HCT116 (cell line): ENCODE results near the gene HLCS. TPM values are rescaled to one million over a fixed set of nuclear protein-coding genes. Genes with fewer than 3 reads are reported as not detected.

Experiments used
- ATAC-seq: fragments of 200-7000 bp; cut with Tn5 transposase; 2 replicates; pipeline ENCODE4 v1.9.1; 2020; ENCODE audit warnings: mild to moderate bottlenecking, moderate library complexity
- BruUV-seq: library from RNA; stranded (reverse); fragments of 400-500 nt; replicated peaks from 2 replicates; lab custom pipeline; 2021; lab: Mats Ljungman, UMichigan
- CTCF ChIA-PET: fragments of 300-600 bp; sonication (Branson Sonifier 250); formaldehyde crosslinking; loops from one replicate; lab custom pipeline; 2021; ENCODE audit warnings: antibody characterized with exemption; lab: Charles Lee
- POLR2A ChIA-PET: fragments of 300-600, 350-600 bp; sonication (Branson Sonifier 250); formaldehyde crosslinking; loops from one replicate; lab custom pipeline; 2021; ENCODE audit warnings: antibody characterized with exemption; lab: Charles Lee
- RAD21 ChIA-PET, 2 experiments: fragments of 300-600 bp; sonication (Branson Sonifier 250); formaldehyde crosslinking; loops; one replicate each; lab custom pipeline; 2023; ENCODE audit warnings: low total read pairs in 2 of 2; ENCODE audit not compliant: uncharacterized antibody in 2 of 2, unreplicated experiment in 2 of 2, low non-redundant PET in 1 of 2; lab: Charles Lee
- DNase-seq: peaks from one replicate; pipeline ENCODE4 v3.0.0-alpha.2; 2010; ENCODE audit warnings: low read depth, low spot score
- H2AFZ ChIP-seq: fragments of 200-600 bp; shearing (Covaris generic), sonication (generic); 2 replicates; pipeline ENCODE4 v1.6.1; 2017; ENCODE audit warnings: low read depth, mixed run types, mixed read lengths, antibody characterized with exemption, low read length; ENCODE audit not compliant: poor library complexity, severe bottlenecking
- H3K27ac ChIP-seq: 2 replicates; pipeline ENCODE4 v1.5.1; 2012; ENCODE audit warnings: low read depth, low read length
- H3K27me3 ChIP-seq: fragments of 200-600 bp; sonication (generic); 2 replicates; pipeline ENCODE4 v1.6.1; 2016; ENCODE audit warnings: mixed run types, low read length, mixed read lengths; ENCODE audit not compliant: insufficient read depth
- H3K36me3 ChIP-seq, 2 experiments: fragments of 200-500 bp in 1 of 2; fragments of 200-600 bp in 1 of 2; sonication (Bioruptor generic) in 1 of 2; sonication (generic) in 1 of 2; 2 replicates each; pipeline versions ENCODE4 v1.5.1 to v1.6.1; 2014 to 2016; ENCODE audit warnings: low read length in 2 of 2, inconsistent platforms in 1 of 2, mixed read lengths in 1 of 2, mixed run types in 1 of 2; ENCODE audit not compliant: insufficient read depth in 2 of 2, control insufficient read depth in 1 of 2
- H3K4me1 ChIP-seq, 2 experiments: fragments of 200-600 bp in 1 of 2; sonication (generic) in 1 of 2; 2 replicates each; pipeline versions ENCODE4 v1.5.1 to v1.6.1; 2012 to 2017; ENCODE audit warnings: low read length in 2 of 2, inconsistent platforms in 1 of 2, mild to moderate bottlenecking in 1 of 2, mixed read lengths in 1 of 2, mixed run types in 1 of 2, moderate library complexity in 1 of 2; ENCODE audit not compliant: insufficient read depth in 2 of 2, control insufficient read depth in 1 of 2
- H3K4me2 ChIP-seq: fragments of 200-600 bp; sonication (generic); 2 replicates; pipeline ENCODE4 v1.6.1; 2017; ENCODE audit warnings: mixed run types, low read length, mixed read lengths
- H3K4me3 ChIP-seq, 2 experiments: fragments of 200-600 bp in 1 of 2; sonication (generic) in 1 of 2; replicated peaks in 1 of 2; 2 replicates each; pipeline ENCODE4 v1.5.1; 2011 to 2016; ENCODE audit warnings: low read length in 2 of 2, control low read depth in 1 of 2, low read depth in 1 of 2, mild to moderate bottlenecking in 1 of 2, mixed read lengths in 1 of 2, mixed run types in 1 of 2
- H3K79me2 ChIP-seq: fragments of 200-600 bp; sonication (generic); 2 replicates; pipeline ENCODE4 v1.6.1; 2017; ENCODE audit warnings: mild to moderate bottlenecking, mixed run types, low read length, moderate library complexity, mixed read lengths; ENCODE audit not compliant: insufficient read depth
- H3K9ac ChIP-seq: fragments of 200-600 bp; sonication (generic); 2 replicates; pipeline ENCODE4 v1.6.1; 2016; ENCODE audit warnings: low read length, mixed read lengths
- H3K9me2 ChIP-seq: fragments of 200-600 bp; sonication (generic), shearing (Covaris generic); 2 replicates; pipeline ENCODE4 v1.6.1; 2017; ENCODE audit warnings: mixed run types, mild to moderate bottlenecking, moderate library complexity; ENCODE audit not compliant: insufficient read depth
- H3K9me3 ChIP-seq, 2 experiments: fragments of 200-500 bp in 1 of 2; fragments of 200-600 bp in 1 of 2; sonication (Bioruptor generic) in 1 of 2; sonication (generic) in 1 of 2; 2 replicates each; pipeline ENCODE4 v1.6.1; 2014 to 2017; ENCODE audit warnings: low read length in 2 of 2, mixed read lengths in 2 of 2, inconsistent platforms in 1 of 2, low read depth in 1 of 2, mild to moderate bottlenecking in 1 of 2, mixed run types in 1 of 2, moderate library complexity in 1 of 2; ENCODE audit not compliant: control insufficient read depth in 1 of 2, insufficient read depth in 1 of 2
- H4K20me1 ChIP-seq: fragments of 200-600 bp; sonication (generic), shearing (Covaris generic); 2 replicates; pipeline ENCODE4 v1.6.1; 2017; ENCODE audit warnings: mixed run types, mild to moderate bottlenecking, moderate library complexity; ENCODE audit not compliant: insufficient read depth
- CBX3 ChIP-seq: IDR thresholded peaks from 2 replicates; pipeline ENCODE4 v1.6.1; 2012; ENCODE audit warnings: low read depth
- CEBPB ChIP-seq: IDR thresholded peaks from 2 replicates; pipeline ENCODE4 v1.6.1; 2012; ENCODE audit warnings: low read depth
- EGR1 ChIP-seq: IDR thresholded peaks from 2 replicates; pipeline ENCODE4 v1.6.1; 2012; ENCODE audit warnings: low read depth
- ELF1 ChIP-seq: IDR thresholded peaks from 2 replicates; pipeline ENCODE4 v1.6.1; 2012; ENCODE audit warnings: low read depth, borderline replicate concordance
- EZH2phosphoT487 ChIP-seq: fragments of 200-600 bp; IDR thresholded peaks from 2 replicates; pipeline ENCODE4 v1.6.1; 2018; ENCODE audit warnings: antibody characterized with exemption, borderline replicate concordance
- FOSL1 ChIP-seq: IDR thresholded peaks from 2 replicates; pipeline ENCODE4 v1.6.1; 2012; ENCODE audit warnings: low read depth
- JUND ChIP-seq: IDR thresholded peaks from 2 replicates; pipeline ENCODE4 v1.6.1; 2012
- POLR2A ChIP-seq: IDR thresholded peaks from 2 replicates; pipeline ENCODE4 v1.7.0; 2011; ENCODE audit warnings: borderline replicate concordance; ENCODE audit not compliant: insufficient read depth, insufficient read length; ENCODE audit errors: extremely low read depth
- POLR2AphosphoS5 ChIP-seq: IDR thresholded peaks from 2 replicates; pipeline ENCODE4 v1.6.1; 2011; ENCODE audit warnings: mild to moderate bottlenecking, low read depth, low read length, moderate library complexity
- RAD21 ChIP-seq: IDR thresholded peaks from 2 replicates; pipeline ENCODE4 v1.6.1; 2012; ENCODE audit warnings: low read depth, mild to moderate bottlenecking
- SP1 ChIP-seq: IDR thresholded peaks from 2 replicates; pipeline ENCODE4 v1.6.1; 2012; ENCODE audit warnings: low read depth
- SRF ChIP-seq: IDR thresholded peaks from 2 replicates; pipeline ENCODE4 v1.6.1; 2012; ENCODE audit warnings: low read depth
- TCF7L2 ChIP-seq: IDR thresholded peaks from 2 replicates; pipeline ENCODE4 v1.7.0; 2011; ENCODE audit warnings: borderline replicate concordance, inconsistent platforms; ENCODE audit not compliant: insufficient read depth, insufficient read length; ENCODE audit errors: extremely low read depth
- ZFX ChIP-seq: fragments of 450-650 bp; IDR thresholded peaks from 2 replicates; pipeline ENCODE4 v1.6.1; 2017
- ZNF274 ChIP-seq: fragments of 200-500 bp; sonication (Bioruptor generic); IDR thresholded peaks from 2 replicates; pipeline ENCODE4 v1.6.1; 2014; ENCODE audit warnings: mild to moderate bottlenecking, low read depth, low read length, inconsistent platforms
- intact Hi-C: fragments of 100-400 bp; cut with micrococcal nuclease; formaldehyde crosslinking; loops from 2 replicates; pipeline ENCODE4 v1.10.0; 2022
- total RNA-seq: library from RNA; stranded (reverse); gene quantifications from one replicate; pipeline ENCODE4 v1.2.1, GENCODE V29; 2021; ENCODE audit not compliant: unreplicated experiment
- TF ChIP-seq, protein P1 (sequence below): IDR thresholded peaks from 2 replicates; pipeline ENCODE4 v1.6.1; 2011; ENCODE audit warnings: mild to moderate bottlenecking, low read length, moderate library complexity; ENCODE audit not compliant: insufficient replicate concordance; ENCODE audit errors: extremely low read depth
- TF ChIP-seq, protein P2 (sequence below): IDR thresholded peaks from 2 replicates; pipeline ENCODE4 v1.6.1; 2012

The HLCS gene
- total RNA-seq, 1 experiment from 2014 or later = 18.5 TPM

DNA sequence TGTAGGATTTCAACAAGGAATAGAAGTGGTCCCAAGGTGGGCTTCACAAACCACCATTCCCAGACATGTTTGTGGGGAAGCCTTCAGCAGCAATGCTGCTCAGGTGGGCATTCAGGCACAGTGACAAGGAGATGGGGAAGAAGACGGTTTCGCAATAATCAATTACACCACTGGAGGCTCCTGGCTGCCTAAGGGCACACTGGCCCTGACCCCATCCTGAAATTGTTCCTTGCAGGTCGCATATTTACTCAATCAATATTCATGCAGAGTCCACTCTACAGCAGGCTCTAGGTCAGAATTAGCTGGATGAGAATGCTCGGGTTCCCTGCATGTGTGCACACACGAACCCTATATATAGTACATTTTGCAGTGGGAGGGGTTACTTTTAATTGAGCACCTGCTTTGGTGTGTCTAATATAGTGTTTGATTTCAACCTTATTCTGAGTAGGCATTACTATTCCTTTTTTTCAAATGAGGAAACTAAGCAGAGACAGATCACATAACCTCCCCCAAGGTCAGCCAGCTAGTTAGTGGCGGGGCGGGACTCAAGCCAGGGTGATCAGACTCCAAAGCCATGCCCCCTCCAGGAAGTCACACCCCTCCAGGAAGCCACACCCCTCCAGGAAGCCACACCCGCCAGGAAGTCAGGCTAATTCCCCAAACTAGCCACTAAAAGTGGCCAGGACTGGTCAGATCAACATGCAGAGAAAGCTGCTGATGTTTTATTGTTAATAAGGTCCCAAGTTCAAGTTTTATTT is 106.5 kb downstream of the HLCS start:
- peak overlapping the region; percentile 47 for H3K4me2 ChIP-seq

More for the DNA sequence above, 106.5 kb downstream of the HLCS start:
- H3K9me3 ChIP-seq = no peaks in the 10 kb centered on the region
- no peaks in the 10 kb centered on the region for H3K9me2 ChIP-seq
- H3K27me3 ChIP-seq = no peaks in the 10 kb centered on the region
- intact Hi-C loops = no loop called here
- H4K20me1 ChIP-seq = no peaks in the 10 kb centered on the region
- H3K79me2 ChIP-seq = no peaks in the 10 kb centered on the region
- peaks cover 11 to 27% of the 10 kb centered on the region in 2 experiments; a peak in 3 of 4 replicates for H3K4me1 ChIP-seq
- no TSS peak for BruUV-seq
- POLR2A ChIA-PET = interaction anchor here (1.1 kb wide), 1 partner anchor 11 kb away, joined by 4 read pairs; no protein-coding TSS in a partner anchor
- no peak overlapping the region for H3K9ac ChIP-seq
- RAD21 ChIA-PET = no interaction called here
- H3K27ac ChIP-seq = no peak overlapping the region
- no peaks in the 10 kb centered on the region for H3K36me3 ChIP-seq
- no peak overlapping the region for H3K4me3 ChIP-seq
- ATAC-seq = peak; percentile 99
- DNase-seq = no peak
- CTCF ChIA-PET = interaction anchor here (0.6 to 1.6 kb wide), 2 partner anchors 47 to 229 kb away, joined by 3 to 5 read pairs; no protein-coding TSS in a partner anchor
- TF ChIP-seq ZNF274 = no peak
- TF ChIP-seq, protein P1, sequence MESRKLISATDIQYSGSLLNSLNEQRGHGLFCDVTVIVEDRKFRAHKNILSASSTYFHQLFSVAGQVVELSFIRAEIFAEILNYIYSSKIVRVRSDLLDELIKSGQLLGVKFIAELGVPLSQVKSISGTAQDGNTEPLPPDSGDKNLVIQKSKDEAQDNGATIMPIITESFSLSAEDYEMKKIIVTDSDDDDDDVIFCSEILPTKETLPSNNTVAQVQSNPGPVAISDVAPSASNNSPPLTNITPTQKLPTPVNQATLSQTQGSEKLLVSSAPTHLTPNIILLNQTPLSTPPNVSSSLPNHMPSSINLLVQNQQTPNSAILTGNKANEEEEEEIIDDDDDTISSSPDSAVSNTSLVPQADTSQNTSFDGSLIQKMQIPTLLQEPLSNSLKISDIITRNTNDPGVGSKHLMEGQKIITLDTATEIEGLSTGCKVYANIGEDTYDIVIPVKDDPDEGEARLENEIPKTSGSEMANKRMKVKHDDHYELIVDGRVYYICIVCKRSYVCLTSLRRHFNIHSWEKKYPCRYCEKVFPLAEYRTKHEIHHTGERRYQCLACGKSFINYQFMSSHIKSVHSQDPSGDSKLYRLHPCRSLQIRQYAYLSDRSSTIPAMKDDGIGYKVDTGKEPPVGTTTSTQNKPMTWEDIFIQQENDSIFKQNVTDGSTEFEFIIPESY = no peak
- TF ChIP-seq POLR2A = no peak
- no peak for TF ChIP-seq EZH2phosphoT487
- TF ChIP-seq SRF = no peak
- TF ChIP-seq EGR1 = no peak
- no peak for TF ChIP-seq ZFX
- TF ChIP-seq JUND = no peak
- no peak for TF ChIP-seq CBX3
- TF ChIP-seq POLR2AphosphoS5 = no peak
- no peak for TF ChIP-seq FOSL1
- TF ChIP-seq ELF1 = peak; percentile 47
- TF ChIP-seq RAD21 = no peak
- TF ChIP-seq CEBPB = no peak
- 0 out of 2 replicates have a peak, but pooled peaks have one; percentile 16 for TF ChIP-seq SP1
- TF ChIP-seq, protein P2, sequence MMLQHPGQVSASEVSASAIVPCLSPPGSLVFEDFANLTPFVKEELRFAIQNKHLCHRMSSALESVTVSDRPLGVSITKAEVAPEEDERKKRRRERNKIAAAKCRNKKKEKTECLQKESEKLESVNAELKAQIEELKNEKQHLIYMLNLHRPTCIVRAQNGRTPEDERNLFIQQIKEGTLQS = no peak
- no peak for TF ChIP-seq TCF7L2
- no peak overlapping the region for H2AFZ ChIP-seq
